HUES6 (cell line): ENCODE measurements around the gene PPP2R2C.

Experiments used
- H3K27ac ChIP-seq: 2 replicates; pipeline ENCODE4 v1.7.0; 2013; ENCODE audit warnings: low read depth, mild to moderate bottlenecking, low read length, inconsistent platforms
- H3K27me3 ChIP-seq: 2 replicates; pipeline ENCODE4 v1.6.1; 2013; ENCODE audit warnings: low read length; ENCODE audit not compliant: control insufficient read depth, insufficient read depth
- H3K36me3 ChIP-seq: 2 replicates; pipeline ENCODE4 v1.6.1; 2013; ENCODE audit warnings: low read length; ENCODE audit not compliant: control insufficient read depth, insufficient read depth
- H3K4me1 ChIP-seq: 2 replicates; pipeline ENCODE4 v1.6.1; 2013; ENCODE audit warnings: low read length; ENCODE audit not compliant: control insufficient read depth, insufficient read depth
- H3K4me3 ChIP-seq: 2 replicates; pipeline ENCODE4 v1.5.1; 2013; ENCODE audit warnings: low read depth, low read length
- H3K9ac ChIP-seq: one replicate; pipeline ENCODE4 v1.6.1; 2013; ENCODE audit warnings: mild to moderate bottlenecking, low read length
- H3K9me3 ChIP-seq: 2 replicates; pipeline ENCODE4 v1.6.1; 2013; ENCODE audit warnings: low read depth, low read length; ENCODE audit not compliant: control insufficient read depth, insufficient read depth

The PPP2R2C gene

DNA sequence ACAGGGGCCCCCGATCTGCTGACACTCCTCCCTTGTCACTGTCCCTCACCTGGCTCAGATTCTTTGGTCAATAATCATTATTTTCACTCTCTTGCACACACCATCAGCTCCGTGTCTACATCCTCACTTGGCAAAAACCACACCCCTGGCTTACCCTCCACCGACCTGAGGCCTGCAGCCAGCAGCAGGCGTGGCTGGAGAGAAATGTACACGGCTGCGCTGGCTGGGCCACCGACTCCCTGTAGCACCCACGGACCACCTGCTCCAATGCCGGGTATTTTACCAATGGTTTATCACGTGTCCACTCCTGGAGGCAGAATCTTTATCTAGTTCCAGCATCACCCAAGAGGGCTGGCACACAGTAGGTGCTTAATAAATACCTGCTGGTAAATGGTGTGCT lies 104.3 kb downstream of the PPP2R2C start:
- no peaks in the 10 kb centered on the region for H3K36me3 ChIP-seq
- peaks cover 19% of the 10 kb centered on the region for H3K4me1 ChIP-seq
- no peak overlapping the region for H3K4me3 ChIP-seq
- no peaks in the 10 kb centered on the region for H3K9me3 ChIP-seq
- no peak overlapping the region for H3K9ac ChIP-seq
- H3K27me3 ChIP-seq: no peaks in the 10 kb centered on the region
- H3K27ac ChIP-seq: no peak overlapping the region

GRCh38 chr4:6367371-6367851 lies 105.0 kb downstream of the PPP2R2C start:
- no peaks in the 10 kb centered on the region for H3K27me3 ChIP-seq
- H3K4me1 ChIP-seq: peaks cover 19% of the 10 kb centered on the region
- no peak overlapping the region for H3K4me3 ChIP-seq
- H3K9ac ChIP-seq: no peak overlapping the region
- H3K9me3 ChIP-seq: no peaks in the 10 kb centered on the region
- no peak overlapping the region for H3K27ac ChIP-seq
- no peaks in the 10 kb centered on the region for H3K36me3 ChIP-seq

DNA sequence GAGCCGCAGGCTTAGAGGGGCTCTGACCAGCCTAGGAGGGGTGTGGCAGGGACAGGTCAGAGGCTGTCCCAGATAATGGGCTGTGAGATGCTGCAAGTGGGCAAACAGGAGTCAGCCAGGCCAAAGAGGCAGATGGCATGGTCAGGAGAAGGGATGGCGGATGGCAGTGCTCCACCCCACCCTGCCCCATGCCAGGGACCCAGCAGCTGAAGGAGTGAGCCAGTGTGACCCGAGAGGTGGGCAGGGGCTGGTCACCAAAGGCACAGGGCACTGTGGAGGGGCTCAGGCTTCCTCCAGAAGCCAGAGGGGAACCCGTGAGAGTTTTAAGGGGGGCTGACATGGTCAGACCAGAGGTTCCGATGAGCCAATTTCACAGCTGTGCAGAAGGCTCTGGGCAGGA lies 105.8 kb downstream of the PPP2R2C start:
- H3K27me3 ChIP-seq: peaks cover under 1% of the 10 kb centered on the region; the same call in 1 of the 2 replicates
- no peak overlapping the region for H3K27ac ChIP-seq
- H3K36me3 ChIP-seq: no peaks in the 10 kb centered on the region
- H3K9ac ChIP-seq: no peak overlapping the region
- H3K9me3 ChIP-seq: no peaks in the 10 kb centered on the region
- H3K4me1 ChIP-seq: peaks cover 19% of the 10 kb centered on the region
- no peak overlapping the region for H3K4me3 ChIP-seq

GRCh38 chr4:6365545-6366086 lies 106.8 kb downstream of the PPP2R2C start:
- Histone ChIP-seq H3K4me3 (no peak overlapping the region), H3K27me3 (peaks cover 9% of the 10 kb centered on the region; the same call in 1 of the 2 replicates), H3K9ac (no peak overlapping the region), H3K27ac (no peak overlapping the region), H3K9me3 (no peaks in the 10 kb centered on the region), H3K36me3 (no peaks in the 10 kb centered on the region), H3K4me1 (peaks cover 19% of the 10 kb centered on the region)

GRCh38 chr4:6364581-6364980 lies 107.8 kb downstream of the PPP2R2C start:
- no peak overlapping the region for H3K27ac ChIP-seq
- H3K4me1 ChIP-seq: peaks cover 8% of the 10 kb centered on the region; the same call in 1 of the 2 replicates
- H3K36me3 ChIP-seq: no peaks in the 10 kb centered on the region
- no peak overlapping the region for H3K4me3 ChIP-seq
- peaks cover 20% of the 10 kb centered on the region; the same call in 1 of the 2 replicates for H3K27me3 ChIP-seq
- H3K9me3 ChIP-seq: no peaks in the 10 kb centered on the region
- H3K9ac ChIP-seq: no peak overlapping the region

GRCh38 chr4:6364146-6364545 lies 108.3 kb downstream of the PPP2R2C start:
- Histone ChIP-seq H3K9me3 (no peaks in the 10 kb centered on the region), H3K27me3 (peaks cover 20% of the 10 kb centered on the region; the same call in 1 of the 2 replicates), H3K4me3 (no peak overlapping the region), H3K27ac (no peak overlapping the region), H3K36me3 (no peaks in the 10 kb centered on the region), H3K9ac (no peak overlapping the region), H3K4me1 (peaks cover 6% of the 10 kb centered on the region; the same call in 1 of the 2 replicates)

- H3K4me1 ChIP-seq: peaks cover 6% of the 10 kb centered on the region; the same call in 1 of the 2 replicates
- H3K36me3 ChIP-seq: no peaks in the 10 kb centered on the region
- no peak overlapping the region for H3K9ac ChIP-seq
- H3K27ac ChIP-seq: no peak overlapping the region
- peaks cover 20% of the 10 kb centered on the region; the same call in 1 of the 2 replicates for H3K27me3 ChIP-seq
- H3K9me3 ChIP-seq: no peaks in the 10 kb centered on the region
- no peak overlapping the region for H3K4me3 ChIP-seq
Measured at GRCh38 chr4:6362896-6363295, 109.5 kb downstream of the PPP2R2C start.

GRCh38 chr4:6362243-6362885 lies 110.0 kb downstream of the PPP2R2C start:
- H3K27ac ChIP-seq: no peak overlapping the region
- H3K36me3 ChIP-seq: no peaks in the 10 kb centered on the region
- no peaks in the 10 kb centered on the region for H3K9me3 ChIP-seq
- H3K4me1 ChIP-seq: peaks cover 6% of the 10 kb centered on the region; the same call in 1 of the 2 replicates
- H3K27me3 ChIP-seq: peaks cover 20% of the 10 kb centered on the region; the same call in 1 of the 2 replicates
- H3K4me3 ChIP-seq: no peak overlapping the region
- no peak overlapping the region for H3K9ac ChIP-seq

DNA sequence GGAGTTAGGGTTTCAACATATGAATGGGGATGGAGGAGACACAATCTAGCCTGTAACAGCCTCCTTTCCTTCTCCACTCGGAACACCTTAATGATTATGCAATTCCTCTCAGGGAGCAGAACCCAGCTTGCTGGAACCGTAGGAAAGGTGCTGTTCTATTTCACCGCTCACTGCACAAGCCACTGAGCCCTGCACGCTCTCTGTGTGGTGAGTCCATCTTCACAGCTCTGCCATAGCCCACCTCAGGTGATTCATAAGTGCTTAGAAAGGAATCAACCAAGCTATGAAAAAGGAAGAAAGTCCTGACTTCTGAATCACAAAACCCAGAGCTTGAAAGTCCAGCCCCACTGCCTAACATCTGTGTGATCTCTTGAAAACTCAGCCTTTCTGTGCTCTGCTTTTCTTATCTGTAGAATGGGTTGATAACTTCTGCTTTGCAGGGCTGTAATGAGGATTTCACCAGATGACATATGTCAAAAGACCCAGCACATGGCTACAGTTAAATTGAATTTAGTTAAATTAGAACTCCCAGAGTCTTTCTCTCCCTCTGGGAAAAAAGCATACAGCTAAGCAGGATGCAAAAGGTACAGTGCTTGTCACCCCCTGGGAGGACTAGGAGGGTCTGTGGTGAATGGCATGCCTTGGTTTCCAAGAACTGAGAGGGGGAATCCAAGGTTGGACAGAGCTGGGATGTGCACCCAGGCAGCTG lies 111.2 kb downstream of the PPP2R2C start:
- Histone ChIP-seq H3K36me3 (no peaks in the 10 kb centered on the region), H3K27me3 (peaks cover 20% of the 10 kb centered on the region; the same call in 1 of the 2 replicates), H3K9me3 (no peaks in the 10 kb centered on the region), H3K9ac (no peak overlapping the region), H3K27ac (no peak overlapping the region), H3K4me1 (no peaks in the 10 kb centered on the region), H3K4me3 (no peak overlapping the region)

- H3K27ac ChIP-seq: no peak overlapping the region
- H3K27me3 ChIP-seq: peaks cover 20% of the 10 kb centered on the region; the same call in 1 of the 2 replicates
- no peaks in the 10 kb centered on the region for H3K9me3 ChIP-seq
- H3K4me1 ChIP-seq: no peaks in the 10 kb centered on the region
- no peak overlapping the region for H3K4me3 ChIP-seq
- H3K9ac ChIP-seq: no peak overlapping the region
- H3K36me3 ChIP-seq: no peaks in the 10 kb centered on the region
Measured at GRCh38 chr4:6360385-6360784, 112.0 kb downstream of the PPP2R2C start.
